OCI-LY3 (cell line): ENCODE measurements around the gene GPBP1.

Experiments used
- H2AFZ ChIP-seq: fragments of 200-600, 300-600 bp; shearing (Covaris generic); 2 replicates; pipeline ENCODE4 v1.6.0; 2014; ENCODE audit warnings: antibody characterized with exemption, low read depth, low read length
- H3K27ac ChIP-seq: fragments of 200-600, 300-600 bp; sonication (generic); 2 replicates; pipeline ENCODE4 v1.5.1; 2014; ENCODE audit warnings: mild to moderate bottlenecking, low read length, moderate library complexity, mixed read lengths
- H3K27me3 ChIP-seq: fragments of 200-600, 300-600 bp; sonication (generic); 2 replicates; pipeline ENCODE4 v1.6.1; 2014; ENCODE audit warnings: low read depth, low read length, mixed read lengths
- H3K36me3 ChIP-seq: fragments of 200-600, 300-600 bp; sonication (generic); replicated peaks from 2 replicates; pipeline ENCODE3; 2014; ENCODE audit warnings: low read depth, low read length, mixed read lengths
- H3K4me1 ChIP-seq: fragments of 300-600, 200-600 bp; sonication (generic); 2 replicates; pipeline ENCODE4 v1.6.1; 2014; ENCODE audit warnings: low read length, mixed read lengths
- H3K4me2 ChIP-seq: fragments of 200-600, 300-600 bp; sonication (generic); 2 replicates; pipeline ENCODE4 v1.6.1; 2014; ENCODE audit warnings: low read length, mixed read lengths
- H3K4me3 ChIP-seq: fragments of 300-600, 200-600 bp; sonication (generic); 2 replicates; pipeline ENCODE4 v1.5.1; 2014; ENCODE audit warnings: antibody characterized with exemption, mild to moderate bottlenecking, low read length, moderate library complexity
- H3K79me2 ChIP-seq: fragments of 300-600, 200-600 bp; shearing (Covaris generic); 2 replicates; pipeline ENCODE4 v1.6.1; 2014; ENCODE audit warnings: mild to moderate bottlenecking, low read length, mixed read lengths
- H3K9ac ChIP-seq: fragments of 300-600, 200-600 bp; shearing (Covaris generic); 2 replicates; pipeline ENCODE4 v1.6.0; 2014; ENCODE audit warnings: mild to moderate bottlenecking, low read length, moderate library complexity
- H3K9me3 ChIP-seq: fragments of 200-600, 300-600 bp; shearing (Covaris generic); 2 replicates; pipeline ENCODE4 v1.6.1; 2014; ENCODE audit warnings: low read length, mixed read lengths; ENCODE audit not compliant: insufficient read depth
- H4K20me1 ChIP-seq: fragments of 200-600, 300-600 bp; sonication (generic); 2 replicates; pipeline ENCODE4 v1.6.1; 2016; ENCODE audit warnings: low read length, mixed read lengths; ENCODE audit not compliant: insufficient read depth
- EZH2phosphoT487 ChIP-seq: fragments of 200-600 bp; shearing (Covaris generic); IDR thresholded peaks from 2 replicates; pipeline ENCODE4 v1.6.1; 2018; ENCODE audit warnings: antibody characterized with exemption, mixed run types, low read depth
- TF ChIP-seq, protein P1 (sequence below): fragments of 200-600, 300-600 bp; sonication (generic); IDR thresholded peaks from 2 replicates; pipeline ENCODE4 v1.5.1; 2014; ENCODE audit warnings: antibody characterized with exemption, low read length, low read depth

GPBP1 gene

GRCh38 chr5:57249265-57249874 is 75.5 kb downstream of the GPBP1 start:
- H3K4me1 ChIP-seq: no peaks in the 10 kb centered on the region
- no peak overlapping the region for H3K4me3 ChIP-seq
- H3K4me2 ChIP-seq: no peak overlapping the region
- H3K9ac ChIP-seq: no peak overlapping the region
- no peak overlapping the region for H2AFZ ChIP-seq
- H4K20me1 ChIP-seq: no peaks in the 10 kb centered on the region
- no peak for TF ChIP-seq EZH2phosphoT487
- TF ChIP-seq, protein P1, sequence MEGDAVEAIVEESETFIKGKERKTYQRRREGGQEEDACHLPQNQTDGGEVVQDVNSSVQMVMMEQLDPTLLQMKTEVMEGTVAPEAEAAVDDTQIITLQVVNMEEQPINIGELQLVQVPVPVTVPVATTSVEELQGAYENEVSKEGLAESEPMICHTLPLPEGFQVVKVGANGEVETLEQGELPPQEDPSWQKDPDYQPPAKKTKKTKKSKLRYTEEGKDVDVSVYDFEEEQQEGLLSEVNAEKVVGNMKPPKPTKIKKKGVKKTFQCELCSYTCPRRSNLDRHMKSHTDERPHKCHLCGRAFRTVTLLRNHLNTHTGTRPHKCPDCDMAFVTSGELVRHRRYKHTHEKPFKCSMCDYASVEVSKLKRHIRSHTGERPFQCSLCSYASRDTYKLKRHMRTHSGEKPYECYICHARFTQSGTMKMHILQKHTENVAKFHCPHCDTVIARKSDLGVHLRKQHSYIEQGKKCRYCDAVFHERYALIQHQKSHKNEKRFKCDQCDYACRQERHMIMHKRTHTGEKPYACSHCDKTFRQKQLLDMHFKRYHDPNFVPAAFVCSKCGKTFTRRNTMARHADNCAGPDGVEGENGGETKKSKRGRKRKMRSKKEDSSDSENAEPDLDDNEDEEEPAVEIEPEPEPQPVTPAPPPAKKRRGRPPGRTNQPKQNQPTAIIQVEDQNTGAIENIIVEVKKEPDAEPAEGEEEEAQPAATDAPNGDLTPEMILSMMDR: no peak
- H3K9me3 ChIP-seq: no peaks in the 10 kb centered on the region
- H3K36me3 ChIP-seq: peaks cover 35% of the 10 kb centered on the region
- peaks cover 7% of the 10 kb centered on the region for H3K79me2 ChIP-seq
- H3K27me3 ChIP-seq: no peaks in the 10 kb centered on the region
- H3K27ac ChIP-seq: no peak overlapping the region

GRCh38 chr5:57258052-57258451 is 84.2 kb downstream of the GPBP1 start:
- Histone ChIP-seq H3K4me1 (no peaks in the 10 kb centered on the region), H4K20me1 (peaks cover 8% of the 10 kb centered on the region; the same call in 1 of the 2 replicates), H3K4me2 (no peak overlapping the region), H2AFZ (no peak overlapping the region), H3K27me3 (no peaks in the 10 kb centered on the region), H3K4me3 (no peak overlapping the region), H3K36me3 (peaks cover 20% of the 10 kb centered on the region), H3K79me2 (peaks cover 15% of the 10 kb centered on the region), H3K9ac (no peak overlapping the region), H3K9me3 (no peaks in the 10 kb centered on the region), H3K27ac (no peak overlapping the region)
- TF ChIP-seq, protein P1: no peak
- TF ChIP-seq EZH2phosphoT487: no peak

DNA sequence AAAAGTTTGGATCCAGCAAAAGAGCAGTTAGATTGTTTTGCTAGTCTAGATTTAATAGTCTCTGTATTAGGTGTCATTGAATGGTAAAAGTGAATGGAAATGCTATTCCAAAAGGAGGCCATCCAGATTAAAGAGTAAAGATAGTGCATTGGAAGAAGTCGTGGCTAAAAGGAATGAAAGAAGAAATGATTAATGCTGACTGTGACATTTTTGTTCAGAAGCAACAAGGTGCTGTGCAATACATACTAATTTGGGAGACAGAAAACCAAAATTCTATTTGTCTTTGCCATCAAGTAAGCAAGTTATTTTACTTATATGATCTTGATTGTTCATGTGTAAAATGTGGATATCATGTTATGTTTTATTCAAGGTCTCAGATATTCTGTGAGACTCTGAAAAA is 85.1 kb downstream of the GPBP1 start:
- H3K4me3 ChIP-seq: no peak overlapping the region
- no peaks in the 10 kb centered on the region for H3K9me3 ChIP-seq
- peaks cover 11% of the 10 kb centered on the region for H3K79me2 ChIP-seq
- H3K4me2 ChIP-seq: no peak overlapping the region
- H3K27ac ChIP-seq: no peak overlapping the region
- no peak overlapping the region for H2AFZ ChIP-seq
- H3K36me3 ChIP-seq: peaks cover 26% of the 10 kb centered on the region
- peaks cover 8% of the 10 kb centered on the region; the same call in 1 of the 2 replicates for H4K20me1 ChIP-seq
- no peaks in the 10 kb centered on the region for H3K27me3 ChIP-seq
- no peaks in the 10 kb centered on the region for H3K4me1 ChIP-seq
- TF ChIP-seq EZH2phosphoT487: no peak
- TF ChIP-seq, protein P1: no peak
- no peak overlapping the region for H3K9ac ChIP-seq

GRCh38 chr5:57259704-57260103 is 85.8 kb downstream of the GPBP1 start:
- TF ChIP-seq EZH2phosphoT487: no peak
- TF ChIP-seq, protein P1: no peak
- Histone ChIP-seq H3K27ac (no peak overlapping the region), H3K9ac (no peak overlapping the region), H3K36me3 (peaks cover 32% of the 10 kb centered on the region), H3K4me1 (no peaks in the 10 kb centered on the region), H3K9me3 (no peaks in the 10 kb centered on the region), H3K79me2 (peaks cover 11% of the 10 kb centered on the region), H3K27me3 (no peaks in the 10 kb centered on the region), H3K4me2 (no peak overlapping the region), H2AFZ (no peak overlapping the region), H4K20me1 (peaks cover 8% of the 10 kb centered on the region; the same call in 1 of the 2 replicates), H3K4me3 (no peak overlapping the region)
